Measurements from ENCODE around the gene PDE3A.

PDE3A gene

DNA sequence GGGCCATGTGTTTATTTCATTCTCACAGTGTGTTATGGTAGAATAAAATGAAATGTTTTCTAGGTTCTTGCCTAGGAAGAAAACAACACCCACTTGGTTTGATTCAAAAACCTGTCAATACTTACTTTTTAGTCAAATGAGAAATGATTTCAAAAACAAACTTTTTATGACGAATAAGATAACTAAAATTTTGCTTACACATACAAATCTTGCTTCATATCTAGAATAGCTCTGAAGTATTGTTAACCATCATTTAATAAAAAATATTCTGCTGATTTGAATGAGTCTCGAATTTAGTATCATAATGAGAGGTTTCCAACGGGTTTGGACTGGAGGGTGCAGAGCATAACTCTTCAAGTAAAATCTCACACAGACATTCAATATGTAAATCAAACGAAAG, 350.0 kb downstream of the PDE3A start:
- no peak overlapping the region; the same call in 1 of the 2 replicates for H3K27ac ChIP-seq
- TF ChIP-seq, protein P1, sequence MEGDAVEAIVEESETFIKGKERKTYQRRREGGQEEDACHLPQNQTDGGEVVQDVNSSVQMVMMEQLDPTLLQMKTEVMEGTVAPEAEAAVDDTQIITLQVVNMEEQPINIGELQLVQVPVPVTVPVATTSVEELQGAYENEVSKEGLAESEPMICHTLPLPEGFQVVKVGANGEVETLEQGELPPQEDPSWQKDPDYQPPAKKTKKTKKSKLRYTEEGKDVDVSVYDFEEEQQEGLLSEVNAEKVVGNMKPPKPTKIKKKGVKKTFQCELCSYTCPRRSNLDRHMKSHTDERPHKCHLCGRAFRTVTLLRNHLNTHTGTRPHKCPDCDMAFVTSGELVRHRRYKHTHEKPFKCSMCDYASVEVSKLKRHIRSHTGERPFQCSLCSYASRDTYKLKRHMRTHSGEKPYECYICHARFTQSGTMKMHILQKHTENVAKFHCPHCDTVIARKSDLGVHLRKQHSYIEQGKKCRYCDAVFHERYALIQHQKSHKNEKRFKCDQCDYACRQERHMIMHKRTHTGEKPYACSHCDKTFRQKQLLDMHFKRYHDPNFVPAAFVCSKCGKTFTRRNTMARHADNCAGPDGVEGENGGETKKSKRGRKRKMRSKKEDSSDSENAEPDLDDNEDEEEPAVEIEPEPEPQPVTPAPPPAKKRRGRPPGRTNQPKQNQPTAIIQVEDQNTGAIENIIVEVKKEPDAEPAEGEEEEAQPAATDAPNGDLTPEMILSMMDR (conservative IDR thresholded peaks at IDR 0.05), result no peak

DNA sequence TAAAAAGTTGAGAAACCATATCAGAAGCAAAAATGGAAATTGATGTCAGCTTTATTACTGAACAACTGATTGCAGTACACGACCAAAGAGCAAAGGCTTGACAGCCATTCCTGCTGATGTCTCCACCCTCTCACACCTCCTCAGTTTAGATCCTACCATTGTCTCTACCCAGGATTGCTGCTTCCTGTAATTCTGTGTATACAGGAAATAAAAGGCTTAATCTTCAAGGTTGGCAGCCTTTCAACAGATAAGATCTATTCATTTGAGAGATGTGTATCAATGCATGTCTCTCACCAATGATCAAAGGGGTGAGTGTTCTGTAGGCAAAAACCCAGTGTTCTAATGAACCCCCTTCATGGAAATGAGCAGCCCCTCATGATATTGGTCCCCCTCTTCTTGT, 353.8 kb downstream of the PDE3A start:
- TF ChIP-seq, protein P1 (conservative IDR thresholded peaks at IDR 0.05), result no peak
- H3K27ac ChIP-seq, result peak overlapping the region; percentile 20

DNA sequence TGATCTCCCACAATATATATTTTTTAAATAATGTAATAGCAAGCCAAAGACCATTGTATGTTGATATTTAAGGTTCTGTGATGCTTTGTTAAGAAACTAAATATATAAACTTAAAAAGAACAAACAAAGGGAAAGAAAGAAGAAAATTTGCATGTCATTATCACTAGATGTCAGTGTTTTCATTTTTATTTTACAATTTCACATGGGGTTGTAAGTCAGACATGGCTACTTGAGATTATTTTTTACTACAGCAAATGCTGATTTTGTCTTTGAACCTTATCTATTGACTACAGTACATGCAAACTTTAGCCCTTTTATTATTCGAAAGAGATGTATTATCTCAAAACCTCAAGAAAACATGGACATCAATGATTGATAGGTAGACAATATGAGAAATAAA, 362.9 kb downstream of the PDE3A start:
- TF ChIP-seq, protein P1 (conservative IDR thresholded peaks at IDR 0.05), result peak; percentile 19; the same call in 1 of the 2 replicates
- H3K27ac ChIP-seq, result no peak overlapping the region
